GM13976 (cell line): ENCODE results near the gene SRPK1.

Source experiments
- DNase-seq: peaks from one replicate; pipeline ENCODE4 v3.0.0; 2012; ENCODE audit warnings: low spot score
- CTCF ChIP-seq: IDR thresholded peaks from 2 replicates; pipeline ENCODE4 v1.5.1; 2012; ENCODE audit warnings: borderline replicate concordance, mild to moderate bottlenecking; ENCODE audit not compliant: insufficient read depth; ENCODE audit errors: extremely low read depth, missing control alignments, control extremely low read depth
- in situ Hi-C: fragments of 300-500 bp; cut with MboI; formaldehyde crosslinking; loops from one replicate; pipeline ENCODE4 v1.12.0; 2022; ENCODE audit warnings: low sequenced_read_pairs, mixed read lengths, inconsistent platforms; ENCODE audit not compliant: unreplicated experiment

Gene SRPK1

GRCh38 chr6:35787266-35788218, 133.4 kb downstream of the SRPK1 start:
- peak; percentile 36 for DNase-seq
- in situ Hi-C loops, result no loop called here
- TF ChIP-seq CTCF, result no peak

- peak; percentile 39 for DNase-seq
- in situ Hi-C loops, result no loop called here
- no peak for TF ChIP-seq CTCF
Measured at GRCh38 chr6:35786810-35787209, 134.1 kb downstream of the SRPK1 start.

- no peak for TF ChIP-seq CTCF
- in situ Hi-C loops, result no loop called here
Measured at GRCh38 chr6:35786272-35786671, 134.6 kb downstream of the SRPK1 start.

GRCh38 chr6:35784200-35784599, 136.7 kb downstream of the SRPK1 start:
- in situ Hi-C loops, result no loop called here
- no peak for DNase-seq
- TF ChIP-seq CTCF, result no peak

More at GRCh38 chr6:35786272-35786671, 134.6 kb downstream of the SRPK1 start:
- DNase-seq, result no peak
